ENCODE data around the gene BCKDHB.

DNA sequence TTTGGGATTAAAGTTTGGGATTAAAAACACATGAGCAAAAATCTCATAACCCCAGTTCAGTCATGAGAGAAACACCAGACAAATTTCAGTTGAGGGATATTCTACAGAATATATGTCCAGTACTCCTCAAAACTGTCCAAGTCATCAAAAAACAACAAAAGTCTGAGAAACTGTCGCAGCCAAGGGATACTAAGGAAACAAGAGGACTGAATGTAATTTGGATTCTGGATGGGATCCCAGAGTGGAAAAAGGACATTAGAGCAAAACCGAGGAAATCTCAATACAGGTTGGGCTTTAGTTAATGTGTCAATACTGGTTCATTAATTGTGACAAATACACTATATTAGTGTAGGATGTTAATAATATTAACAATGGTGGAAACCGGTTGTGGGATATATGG lies 219.3 kb downstream of the BCKDHB start:
- TF ChIP-seq EZH2 (optimal IDR thresholded peaks at IDR 0.05; ENCODE audit: low read depth, low read length): no peak
- no peak for TF ChIP-seq CTCF (IDR thresholded peaks at IDR 0.05; ENCODE audit: low read length)
- TF ChIP-seq EZH2phosphoT487 (IDR thresholded peaks at IDR 0.05; ENCODE audit: low read length): no peak
